Measurements from ENCODE around the gene USB1. TPM values are rescaled to one million over a fixed set of nuclear protein-coding genes. Genes with fewer than 3 reads are reported as not detected.

Gene USB1
- total RNA-seq, 3 donors from 2014 or later (not counting 1 experiment from before 2014, with no cell fraction given), result 64.7 to 86.0 (median 84.8) TPM

DNA sequence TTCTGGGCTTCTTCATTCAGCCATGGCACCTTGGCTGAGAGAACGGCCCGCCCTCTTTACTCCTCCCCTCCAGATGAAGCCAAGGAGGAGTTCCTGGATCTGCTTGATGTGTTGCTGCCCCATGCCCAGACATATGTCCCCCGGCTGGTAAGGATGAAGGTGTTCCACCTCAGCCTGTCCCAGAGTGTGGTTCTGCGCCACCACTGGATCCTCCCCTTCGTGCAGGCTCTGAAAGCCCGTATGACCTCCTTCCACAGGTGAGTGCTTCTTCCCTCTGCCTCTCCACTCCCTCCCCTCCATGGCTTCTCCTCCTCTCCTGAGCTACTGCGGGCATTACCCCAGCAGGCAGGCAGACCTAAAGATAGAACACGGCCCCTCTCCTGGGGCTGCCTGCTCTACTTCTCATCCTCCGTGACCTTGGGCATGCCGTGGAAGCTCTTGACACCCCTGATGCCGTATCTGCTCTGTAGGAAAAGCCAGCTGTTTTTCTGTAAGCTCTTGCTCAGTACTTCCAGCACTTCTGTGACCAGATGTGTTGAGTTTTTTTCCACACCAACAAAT is 8.7 kb downstream of the USB1 start:
- 97% methylated on average over 11 of the region's 11 CpGs for WGBS (ENCODE audit: insufficient coverage)
- no peak for ATAC-seq

GRCh38 chr16:58010886-58011285 is 9.7 kb downstream of the USB1 start:
- Mint-ChIP-seq H3K36me3 (peaks cover 8% of the 10 kb centered on the region), H3K4me1 (peaks cover 0 to 10% of the 10 kb centered on the region in 2 donors), H3K27me3 (ENCODE audit: low read depth in 2 of 2) (no peaks in the 10 kb centered on the region), H3K27ac (no peak overlapping the region), H3K9me3 (no peaks in the 10 kb centered on the region), H3K4me3 (no peak overlapping the region)
- WGBS (ENCODE audit: insufficient coverage), result 90% methylated on average over 3 of the region's 3 CpGs
- TF ChIP-seq, protein P1, sequence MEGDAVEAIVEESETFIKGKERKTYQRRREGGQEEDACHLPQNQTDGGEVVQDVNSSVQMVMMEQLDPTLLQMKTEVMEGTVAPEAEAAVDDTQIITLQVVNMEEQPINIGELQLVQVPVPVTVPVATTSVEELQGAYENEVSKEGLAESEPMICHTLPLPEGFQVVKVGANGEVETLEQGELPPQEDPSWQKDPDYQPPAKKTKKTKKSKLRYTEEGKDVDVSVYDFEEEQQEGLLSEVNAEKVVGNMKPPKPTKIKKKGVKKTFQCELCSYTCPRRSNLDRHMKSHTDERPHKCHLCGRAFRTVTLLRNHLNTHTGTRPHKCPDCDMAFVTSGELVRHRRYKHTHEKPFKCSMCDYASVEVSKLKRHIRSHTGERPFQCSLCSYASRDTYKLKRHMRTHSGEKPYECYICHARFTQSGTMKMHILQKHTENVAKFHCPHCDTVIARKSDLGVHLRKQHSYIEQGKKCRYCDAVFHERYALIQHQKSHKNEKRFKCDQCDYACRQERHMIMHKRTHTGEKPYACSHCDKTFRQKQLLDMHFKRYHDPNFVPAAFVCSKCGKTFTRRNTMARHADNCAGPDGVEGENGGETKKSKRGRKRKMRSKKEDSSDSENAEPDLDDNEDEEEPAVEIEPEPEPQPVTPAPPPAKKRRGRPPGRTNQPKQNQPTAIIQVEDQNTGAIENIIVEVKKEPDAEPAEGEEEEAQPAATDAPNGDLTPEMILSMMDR (IDR thresholded peaks at IDR 0.05), result no peak
- Histone ChIP-seq H3K9me3 (ENCODE audit: control insufficient read depth, insufficient read depth, low read length) (no peaks in the 10 kb centered on the region), H3K27ac (ENCODE audit: low read length) (no peak overlapping the region), H3K4me3 (ENCODE audit: low read length) (no peak overlapping the region), H3K36me3 (ENCODE audit: control insufficient read depth, insufficient read depth, low read length) (peaks cover 38% of the 10 kb centered on the region), H3K4me1 (ENCODE audit: control insufficient read depth, insufficient read depth, low read length) (no peaks in the 10 kb centered on the region), H3K27me3 (ENCODE audit: control insufficient read depth, insufficient read depth, low read length) (no peaks in the 10 kb centered on the region)
- ATAC-seq (no peak), DNase-seq (no peak)
- intact Hi-C loops (cut with micrococcal nuclease), result no loop called here

More for the DNA sequence above, 8.7 kb downstream of the USB1 start:
- intact Hi-C loops (cut with micrococcal nuclease), result loop anchor here (10.0 kb wide), 1 partner anchor 345 kb away; the partner anchor contains the start of gene ADGRG3
- peak overlapping the region in 1 of 2 donors; percentile 70 for H3K27ac Mint-ChIP-seq
- H3K36me3 Mint-ChIP-seq, result peaks cover 8% of the 10 kb centered on the region
- H3K9me3 Mint-ChIP-seq, result no peaks in the 10 kb centered on the region
- Histone ChIP-seq H3K27ac (ENCODE audit: low read length) (no peak overlapping the region), H3K9me3 (ENCODE audit: control insufficient read depth, insufficient read depth, low read length) (no peaks in the 10 kb centered on the region), H3K27me3 (ENCODE audit: control insufficient read depth, insufficient read depth, low read length) (no peaks in the 10 kb centered on the region), H3K4me1 (ENCODE audit: control insufficient read depth, insufficient read depth, low read length) (no peaks in the 10 kb centered on the region), H3K36me3 (ENCODE audit: control insufficient read depth, insufficient read depth, low read length) (peaks cover 41% of the 10 kb centered on the region), H3K4me3 (ENCODE audit: low read length) (no peak overlapping the region)
- TF ChIP-seq, protein P1 (IDR thresholded peaks at IDR 0.05), result no peak
- peaks cover under 1 to 15% of the 10 kb centered on the region in 2 donors for H3K4me1 Mint-ChIP-seq
- H3K27me3 Mint-ChIP-seq (ENCODE audit: low read depth in 2 of 2), result no peaks in the 10 kb centered on the region
- H3K4me3 Mint-ChIP-seq, result no peak overlapping the region
- no peak for DNase-seq

GRCh38 chr16:58011652-58012051 is 10.4 kb downstream of the USB1 start:
- 96% methylated on average over 3 of the region's 3 CpGs for WGBS (ENCODE audit: insufficient coverage)
- no peak for DNase-seq
- H3K4me1 Mint-ChIP-seq, result peaks cover 0 to 10% of the 10 kb centered on the region in 2 donors
- Histone ChIP-seq H3K27ac (ENCODE audit: low read length) (no peak overlapping the region), H3K27me3 (ENCODE audit: control insufficient read depth, insufficient read depth, low read length) (no peaks in the 10 kb centered on the region), H3K4me1 (ENCODE audit: control insufficient read depth, insufficient read depth, low read length) (no peaks in the 10 kb centered on the region), H3K9me3 (ENCODE audit: control insufficient read depth, insufficient read depth, low read length) (no peaks in the 10 kb centered on the region), H3K36me3 (ENCODE audit: control insufficient read depth, insufficient read depth, low read length) (peaks cover 37% of the 10 kb centered on the region), H3K4me3 (ENCODE audit: low read length) (no peak overlapping the region)
- intact Hi-C loops (cut with micrococcal nuclease), result no loop called here
- TF ChIP-seq, protein P1 (IDR thresholded peaks at IDR 0.05), result no peak
- no peak for ATAC-seq
- no peak overlapping the region for H3K4me3 Mint-ChIP-seq
- no peaks in the 10 kb centered on the region for H3K27me3 Mint-ChIP-seq (ENCODE audit: low read depth in 2 of 2)
- H3K9me3 Mint-ChIP-seq, result no peaks in the 10 kb centered on the region
- no peak overlapping the region for H3K27ac Mint-ChIP-seq
- peaks cover 8% of the 10 kb centered on the region for H3K36me3 Mint-ChIP-seq

- H3K4me1 ChIP-seq (ENCODE audit: control insufficient read depth, insufficient read depth, low read length), result no peaks in the 10 kb centered on the region
- H3K27me3 ChIP-seq (ENCODE audit: control insufficient read depth, insufficient read depth, low read length), result no peaks in the 10 kb centered on the region
- Mint-ChIP-seq H3K27ac (no peak overlapping the region), H3K27me3 (ENCODE audit: low read depth in 2 of 2) (no peaks in the 10 kb centered on the region), H3K4me3 (no peak overlapping the region), H3K36me3 (peaks cover 8% of the 10 kb centered on the region), H3K9me3 (no peaks in the 10 kb centered on the region), H3K4me1 (peaks cover 0 to 10% of the 10 kb centered on the region in 2 donors)
- H3K27ac ChIP-seq (ENCODE audit: low read length), result no peak overlapping the region
- TF ChIP-seq, protein P1 (IDR thresholded peaks at IDR 0.05), result no peak
- DNase-seq (no peak), ATAC-seq (no peak)
- H3K36me3 ChIP-seq (ENCODE audit: control insufficient read depth, insufficient read depth, low read length), result peaks cover 37% of the 10 kb centered on the region
- intact Hi-C loops (cut with micrococcal nuclease), result no loop called here
- no peak overlapping the region for H3K4me3 ChIP-seq (ENCODE audit: low read length)
- no peaks in the 10 kb centered on the region for H3K9me3 ChIP-seq (ENCODE audit: control insufficient read depth, insufficient read depth, low read length)
- whole genome bisulfite sequencing (ENCODE audit: insufficient coverage), result 95% methylated on average over 8 of the region's 9 CpGs
These were observed 11.3 kb downstream of the USB1 start for GRCh38 chr16:58012481-58012880.
